ENCODE data around the gene LNPEP.

DNA sequence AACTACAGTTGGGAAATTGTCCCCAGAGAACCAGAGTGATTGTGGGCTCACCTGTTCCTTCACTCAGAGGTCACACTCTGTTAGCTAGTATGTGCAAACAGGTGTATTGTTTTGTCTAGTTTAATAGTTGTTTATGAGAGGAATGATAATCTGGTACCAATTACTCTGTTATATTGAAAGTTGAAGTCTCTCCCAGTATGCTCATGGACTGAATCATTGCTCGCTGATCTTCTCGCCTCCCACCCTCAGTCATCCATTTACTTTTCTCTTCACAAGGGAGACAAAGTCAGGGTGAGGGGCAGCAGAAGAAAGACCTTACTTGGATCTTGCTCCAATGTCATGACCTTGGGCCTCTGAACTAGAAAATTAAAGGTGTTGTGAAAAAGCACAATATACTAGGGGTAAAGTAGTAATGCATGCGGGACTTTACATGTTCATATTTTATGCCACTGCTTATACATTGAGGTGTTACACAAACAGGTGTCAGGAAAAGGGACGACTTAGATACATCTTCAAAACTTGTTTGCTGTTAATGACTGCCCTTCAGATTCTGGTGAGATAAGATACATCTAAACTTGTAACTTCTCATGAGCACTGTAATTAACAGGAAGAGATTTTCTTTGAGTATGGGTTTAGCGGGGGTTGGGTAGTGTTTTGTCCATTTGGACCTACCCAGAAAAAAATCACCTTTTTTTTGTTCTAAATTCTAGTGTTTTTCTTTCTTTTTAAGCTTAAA is 36.9 kb downstream of the LNPEP start:
- no peak for TF ChIP-seq JUND (IDR thresholded peaks at IDR 0.05)
- TF ChIP-seq, protein P1, sequence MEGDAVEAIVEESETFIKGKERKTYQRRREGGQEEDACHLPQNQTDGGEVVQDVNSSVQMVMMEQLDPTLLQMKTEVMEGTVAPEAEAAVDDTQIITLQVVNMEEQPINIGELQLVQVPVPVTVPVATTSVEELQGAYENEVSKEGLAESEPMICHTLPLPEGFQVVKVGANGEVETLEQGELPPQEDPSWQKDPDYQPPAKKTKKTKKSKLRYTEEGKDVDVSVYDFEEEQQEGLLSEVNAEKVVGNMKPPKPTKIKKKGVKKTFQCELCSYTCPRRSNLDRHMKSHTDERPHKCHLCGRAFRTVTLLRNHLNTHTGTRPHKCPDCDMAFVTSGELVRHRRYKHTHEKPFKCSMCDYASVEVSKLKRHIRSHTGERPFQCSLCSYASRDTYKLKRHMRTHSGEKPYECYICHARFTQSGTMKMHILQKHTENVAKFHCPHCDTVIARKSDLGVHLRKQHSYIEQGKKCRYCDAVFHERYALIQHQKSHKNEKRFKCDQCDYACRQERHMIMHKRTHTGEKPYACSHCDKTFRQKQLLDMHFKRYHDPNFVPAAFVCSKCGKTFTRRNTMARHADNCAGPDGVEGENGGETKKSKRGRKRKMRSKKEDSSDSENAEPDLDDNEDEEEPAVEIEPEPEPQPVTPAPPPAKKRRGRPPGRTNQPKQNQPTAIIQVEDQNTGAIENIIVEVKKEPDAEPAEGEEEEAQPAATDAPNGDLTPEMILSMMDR (IDR thresholded peaks at IDR 0.05; ENCODE audit: low read depth, low read length, missing input control) = no peak

All from liver (tissue), 3 donors.